H9 (cell line): ENCODE measurements around the gene TENM3. TPM values are rescaled to one million over a fixed set of nuclear protein-coding genes. Genes with fewer than 3 reads are reported as not detected.

Experiments
- DNase-seq: peaks from one replicate; pipeline ENCODE4 v3.0.0-alpha.2; 2017
- H2AFZ ChIP-seq: one replicate; pipeline ENCODE4 v1.6.1; 2013; ENCODE audit warnings: mild to moderate bottlenecking, low read length, control low read depth, moderate library complexity
- H2AK5ac ChIP-seq: 2 replicates; pipeline ENCODE4 v1.6.1; 2013; ENCODE audit warnings: low read length, control low read depth, mixed read lengths; ENCODE audit not compliant: insufficient read length
- H2BK120ac ChIP-seq: one replicate; pipeline ENCODE4 v1.6.1; 2013; ENCODE audit warnings: low read depth, mild to moderate bottlenecking, low read length, control low read depth, inconsistent platforms; ENCODE audit not compliant: poor library complexity, severe bottlenecking
- H2BK12ac ChIP-seq: 2 replicates; pipeline ENCODE4 v1.6.1; 2013; ENCODE audit warnings: low read length, control low read depth, mixed read lengths, low read depth; ENCODE audit not compliant: insufficient read length
- H2BK15ac ChIP-seq: 2 replicates; pipeline ENCODE4 v1.6.1; 2013; ENCODE audit warnings: low read depth, low read length, control low read depth
- H2BK20ac ChIP-seq: one replicate; pipeline ENCODE4 v1.6.1; 2013; ENCODE audit warnings: low read depth, mild to moderate bottlenecking, low read length, control low read depth, inconsistent platforms; ENCODE audit not compliant: poor library complexity, severe bottlenecking
- H2BK5ac ChIP-seq: 2 replicates; pipeline ENCODE4 v1.6.1; 2013; ENCODE audit warnings: low read length, control low read depth, mixed read lengths; ENCODE audit not compliant: insufficient read length
- H3K14ac ChIP-seq: 2 replicates; pipeline ENCODE4 v1.6.1; 2013; ENCODE audit warnings: low read length, control low read depth; ENCODE audit not compliant: insufficient read depth
- H3K18ac ChIP-seq: 2 replicates; pipeline ENCODE4 v1.6.1; 2013; ENCODE audit warnings: low read depth, mild to moderate bottlenecking, mixed read lengths, low read length, control low read depth; ENCODE audit not compliant: insufficient read length
- H3K23ac ChIP-seq: 2 replicates; pipeline ENCODE4 v1.6.1; 2013; ENCODE audit warnings: low read length, control low read depth, mixed read lengths, low read depth; ENCODE audit not compliant: insufficient read length
- H3K23me2 ChIP-seq: 2 replicates; pipeline ENCODE4 v1.6.1; 2013; ENCODE audit warnings: low read depth, mild to moderate bottlenecking, mixed read lengths, low read length, control low read depth; ENCODE audit not compliant: insufficient read length, poor library complexity, severe bottlenecking
- H3K27ac ChIP-seq: 2 replicates; pipeline ENCODE4 v1.5.1; 2013; ENCODE audit warnings: low read length, control low read depth, mixed read lengths, low read depth; ENCODE audit not compliant: insufficient read length
- H3K27me3 ChIP-seq: 2 replicates; pipeline ENCODE4 v1.6.1; 2013; ENCODE audit warnings: low read length, control low read depth, inconsistent platforms; ENCODE audit not compliant: insufficient read depth
- H3K4ac ChIP-seq: 2 replicates; pipeline ENCODE4 v1.6.1; 2013; ENCODE audit warnings: low read depth, mild to moderate bottlenecking, control low read depth, inconsistent platforms, low read length, moderate library complexity
- H3K4me1 ChIP-seq: 2 replicates; pipeline ENCODE4 v1.6.1; 2013; ENCODE audit warnings: low read length, control low read depth, inconsistent platforms; ENCODE audit not compliant: insufficient read depth
- H3K4me2 ChIP-seq: 2 replicates; pipeline ENCODE4 v1.6.1; 2013; ENCODE audit warnings: low read length, control low read depth, mixed read lengths; ENCODE audit not compliant: insufficient read length, insufficient read depth
- H3K56ac ChIP-seq: 2 replicates; pipeline ENCODE4 v1.6.1; 2013; ENCODE audit warnings: low read depth, mild to moderate bottlenecking, mixed read lengths, low read length, control low read depth; ENCODE audit not compliant: insufficient read length
- H3K79me1 ChIP-seq: 2 replicates; pipeline ENCODE4 v1.6.1; 2013; ENCODE audit warnings: low read depth, mild to moderate bottlenecking, moderate library complexity, low read length, control low read depth, inconsistent platforms; ENCODE audit not compliant: insufficient read depth, poor library complexity, severe bottlenecking
- H3K79me2 ChIP-seq: 2 replicates; pipeline ENCODE4 v1.6.1; 2013; ENCODE audit warnings: low read length, control low read depth, inconsistent platforms; ENCODE audit not compliant: insufficient read depth
- H3K9ac ChIP-seq: 2 replicates; pipeline ENCODE4 v1.6.1; 2013; ENCODE audit warnings: low read length, control low read depth, mixed read lengths; ENCODE audit not compliant: insufficient read length; ENCODE audit errors: extremely low read depth
- H3K9me3 ChIP-seq: one replicate; pipeline ENCODE4 v1.6.1; 2013; ENCODE audit warnings: low read depth, low read length, inconsistent platforms; ENCODE audit not compliant: control insufficient read depth
- H3T11ph ChIP-seq: one replicate; pipeline ENCODE4 v1.6.1; 2013; ENCODE audit warnings: mild to moderate bottlenecking, low read length, control low read depth, inconsistent platforms
- H4K20me1 ChIP-seq: one replicate; pipeline ENCODE4 v1.6.1; 2013; ENCODE audit not compliant: control insufficient read depth, insufficient read length, insufficient read depth
- H4K5ac ChIP-seq: 2 replicates; pipeline ENCODE4 v1.6.1; 2013; ENCODE audit warnings: low read depth, mild to moderate bottlenecking, mixed read lengths, low read length, control low read depth; ENCODE audit not compliant: insufficient read length
- H4K8ac ChIP-seq: replicated peaks from 2 replicates; pipeline ENCODE4 v1.6.1; 2013; ENCODE audit warnings: low read length, control low read depth, mixed read lengths, low read depth; ENCODE audit not compliant: insufficient read length
- H4K91ac ChIP-seq: 2 replicates; pipeline ENCODE4 v1.6.1; 2013; ENCODE audit warnings: low read depth, mild to moderate bottlenecking, moderate library complexity, mixed read lengths, low read length, control low read depth; ENCODE audit not compliant: insufficient read length
- H3K27ac Mint-ChIP-seq, 3 experiments: 2 replicates in 2 of 3; 3 replicates in 1 of 3; pipeline ENCODE4 v1.8.0; 2020 to 2021; ENCODE audit warnings: mixed read lengths in 3 of 3, mild to moderate bottlenecking in 1 of 3, moderate library complexity in 1 of 3
- H3K27me3 Mint-ChIP-seq: 2 replicates; pipeline ENCODE4 v1.8.0; 2021; ENCODE audit warnings: low read depth, mild to moderate bottlenecking, moderate library complexity, mixed read lengths
- H3K36me3 Mint-ChIP-seq, 3 experiments: 2 replicates in 2 of 3; 3 replicates in 1 of 3; pipeline ENCODE4 v1.8.0; 2020 to 2021; ENCODE audit warnings: low read depth in 3 of 3, mixed read lengths in 3 of 3; ENCODE audit not compliant: insufficient read depth in 1 of 3
- H3K4me1 Mint-ChIP-seq, 2 experiments: 2 replicates each; pipeline ENCODE4 v1.8.0; 2020; ENCODE audit warnings: mixed read lengths in 2 of 2
- H3K4me3 Mint-ChIP-seq, 2 experiments: 2 replicates in 1 of 2; 3 replicates in 1 of 2; pipeline ENCODE4 v1.8.0; 2020 to 2021; ENCODE audit warnings: mild to moderate bottlenecking in 2 of 2, mixed read lengths in 2 of 2, moderate library complexity in 1 of 2
- H3K9me3 Mint-ChIP-seq, 2 experiments: 2 replicates in 1 of 2; 3 replicates in 1 of 2; pipeline ENCODE4 v1.8.0; 2020; ENCODE audit warnings: mild to moderate bottlenecking in 2 of 2, mixed read lengths in 2 of 2, moderate library complexity in 1 of 2
- CTCF ChIP-seq: fragments of 200-600 bp; sonication (generic); conservative IDR thresholded peaks from 3 replicates; pipeline ENCODE4 v1.8.0; 2021; ENCODE audit warnings: antibody characterized with exemption, mild to moderate bottlenecking
- WGBS: extraction: QIAGEN DNeasy Blood & Tissue Kit; methylation state at CpG from one replicate; pipeline ENCODE4 v1.1.7; 2013; ENCODE audit warnings: missing lambda C conversion rate, low lambda C conversion rate, mixed read lengths; ENCODE audit not compliant: insufficient read length; ENCODE audit errors: extremely low coverage; 5-methylcytosine and 5-hydroxymethylcytosine counted together
- total RNA-seq: library from RNA; stranded (reverse); gene quantifications from 2 replicates; pipeline ENCODE4 v1.2.1, GENCODE V29; 2021

Gene TENM3
- total RNA-seq, 1 experiment from 2014 or later: 49.6 TPM

- Histone ChIP-seq H3K23ac (no peak overlapping the region), H4K5ac (no peak overlapping the region), H4K20me1 (no peaks in the 10 kb centered on the region), H3K27ac (no peak overlapping the region), H3K4ac (no peak overlapping the region), H4K91ac (no peak overlapping the region), H3K4me2 (no peak overlapping the region), H2BK20ac (no peak overlapping the region), H2BK5ac (no peak overlapping the region), H3K27me3 (no peaks in the 10 kb centered on the region), H3K9me3 (peaks cover 7% of the 10 kb centered on the region), H3K4me1 (no peaks in the 10 kb centered on the region), H3K18ac (no peak overlapping the region), H2AK5ac (no peak overlapping the region), H3K79me1 (no peaks in the 10 kb centered on the region), H3T11ph (no peak overlapping the region), H2BK120ac (no peak overlapping the region), H3K79me2 (peaks cover 7% of the 10 kb centered on the region; the same call in 1 of the 2 replicates), H3K56ac (no peak overlapping the region), H2BK12ac (no peak overlapping the region), H4K8ac (no peak overlapping the region), H3K23me2 (no peaks in the 10 kb centered on the region), H2AFZ (no peak overlapping the region), H3K9ac (no peak overlapping the region), H2BK15ac (no peak overlapping the region), H3K14ac (no peak overlapping the region)
- Mint-ChIP-seq H3K4me3 (no peak overlapping the region), H3K27ac (no peak overlapping the region), H3K4me1 (peaks cover 14 to 15% of the 10 kb centered on the region in 2 experiments), H3K27me3 (no peaks in the 10 kb centered on the region), H3K9me3 (peaks cover 20 to 21% of the 10 kb centered on the region in 2 experiments; a peak in 4 of 5 replicates), H3K36me3 (peaks cover 11 to 34% (median 29%) of the 10 kb centered on the region in 3 experiments)
- WGBS: 100% methylated on average over 1 of the region's 2 CpGs
- no peak for DNase-seq
- TF ChIP-seq CTCF: no peak
These were observed 246.4 kb downstream of the TENM3 start for GRCh38 chr4:182489607-182490006.
